ENCODE measurements around the gene KIAA0513. TPM values are rescaled to one million over a fixed set of nuclear protein-coding genes. Genes with fewer than 3 reads are reported as not detected.

Gene KIAA0513
- total and polyA plus RNA-seq, 2 donors (not counting 1 experiment from before 2014, with no cell fraction given) = 1.1 to 2.1 TPM

GRCh38 chr16:85045077-85045476 lies 17.5 kb downstream of the KIAA0513 start:
- H3K9me3 ChIP-seq (ENCODE audit: control extremely low read depth in 1 of 3, control insufficient read depth in 2 of 3, insufficient read depth in 1 of 3, low read length in 2 of 3) = no peaks in the 10 kb centered on the region
- intact Hi-C loops (cut with micrococcal nuclease) = no loop called here
- H3K79me2 ChIP-seq (ENCODE audit: control insufficient read depth, insufficient read depth, low read length) = no peaks in the 10 kb centered on the region
- ATAC-seq (ENCODE audit: low read depth) (no peak), DNase-seq (no peak)
- ChIA-PET CTCF (no interaction called here), POLR2A (no interaction called here)
- Mint-ChIP-seq H3K9me3 (ENCODE audit: insufficient read depth) (no peaks in the 10 kb centered on the region), H3K27ac (no peak overlapping the region), H3K4me3 (no peak overlapping the region), H3K27me3 (peaks cover 39% of the 10 kb centered on the region), H3K4me1 (no peaks in the 10 kb centered on the region)
- H3K4me2 ChIP-seq (replicated peaks; ENCODE audit: low read depth, low read length, poor library complexity, severe bottlenecking) = no peak overlapping the region
- no peaks in the 10 kb centered on the region for H4K20me1 ChIP-seq (ENCODE audit: control insufficient read depth, insufficient read depth, low read length, poor library complexity, severe bottlenecking)
- no peak overlapping the region for H3K27ac ChIP-seq (ENCODE audit: low read length in 2 of 2)
- H3K9ac ChIP-seq (ENCODE audit: low read length) = no peak overlapping the region
- H3K4me3 ChIP-seq (ENCODE audit: control extremely low read depth in 1 of 5, extremely low read depth in 1 of 5, insufficient read depth in 1 of 5, low read depth in 2 of 5, low read length in 4 of 5) = no peak overlapping the region
- no peak overlapping the region for H2AFZ ChIP-seq (ENCODE audit: insufficient read depth, low read depth, low read length, poor library complexity, severe bottlenecking)
- no peaks in the 10 kb centered on the region for H3K36me3 ChIP-seq (replicated peaks in 1 of 2; ENCODE audit: control extremely low read depth in 1 of 2, control insufficient read depth in 1 of 2, extremely low read depth in 1 of 2, insufficient read depth in 2 of 2, low read length in 1 of 2)
- TF ChIP-seq, protein P1, sequence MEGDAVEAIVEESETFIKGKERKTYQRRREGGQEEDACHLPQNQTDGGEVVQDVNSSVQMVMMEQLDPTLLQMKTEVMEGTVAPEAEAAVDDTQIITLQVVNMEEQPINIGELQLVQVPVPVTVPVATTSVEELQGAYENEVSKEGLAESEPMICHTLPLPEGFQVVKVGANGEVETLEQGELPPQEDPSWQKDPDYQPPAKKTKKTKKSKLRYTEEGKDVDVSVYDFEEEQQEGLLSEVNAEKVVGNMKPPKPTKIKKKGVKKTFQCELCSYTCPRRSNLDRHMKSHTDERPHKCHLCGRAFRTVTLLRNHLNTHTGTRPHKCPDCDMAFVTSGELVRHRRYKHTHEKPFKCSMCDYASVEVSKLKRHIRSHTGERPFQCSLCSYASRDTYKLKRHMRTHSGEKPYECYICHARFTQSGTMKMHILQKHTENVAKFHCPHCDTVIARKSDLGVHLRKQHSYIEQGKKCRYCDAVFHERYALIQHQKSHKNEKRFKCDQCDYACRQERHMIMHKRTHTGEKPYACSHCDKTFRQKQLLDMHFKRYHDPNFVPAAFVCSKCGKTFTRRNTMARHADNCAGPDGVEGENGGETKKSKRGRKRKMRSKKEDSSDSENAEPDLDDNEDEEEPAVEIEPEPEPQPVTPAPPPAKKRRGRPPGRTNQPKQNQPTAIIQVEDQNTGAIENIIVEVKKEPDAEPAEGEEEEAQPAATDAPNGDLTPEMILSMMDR (IDR thresholded peaks at IDR 0.05) = no peak
- no peak for TF ChIP-seq EZH2 (IDR thresholded peaks at IDR 0.05; ENCODE audit: borderline replicate concordance, insufficient read depth, low read depth, low read length, poor library complexity, severe bottlenecking)
- peaks cover 0 to 14% (median 0%) of the 10 kb centered on the region in 4 experiments for H3K27me3 ChIP-seq (replicated peaks in 1 of 4; ENCODE audit: control extremely low read depth in 1 of 4, control insufficient read depth in 3 of 4, insufficient read depth in 4 of 4, low read length in 3 of 4)
- 100% methylated on average over 2 of the region's 5 CpGs for WGBS (ENCODE audit: insufficient coverage)
- no peaks in the 10 kb centered on the region for H3K4me1 ChIP-seq (ENCODE audit: control insufficient read depth in 2 of 2, insufficient read depth in 2 of 2, low read length in 2 of 2)

DNA sequence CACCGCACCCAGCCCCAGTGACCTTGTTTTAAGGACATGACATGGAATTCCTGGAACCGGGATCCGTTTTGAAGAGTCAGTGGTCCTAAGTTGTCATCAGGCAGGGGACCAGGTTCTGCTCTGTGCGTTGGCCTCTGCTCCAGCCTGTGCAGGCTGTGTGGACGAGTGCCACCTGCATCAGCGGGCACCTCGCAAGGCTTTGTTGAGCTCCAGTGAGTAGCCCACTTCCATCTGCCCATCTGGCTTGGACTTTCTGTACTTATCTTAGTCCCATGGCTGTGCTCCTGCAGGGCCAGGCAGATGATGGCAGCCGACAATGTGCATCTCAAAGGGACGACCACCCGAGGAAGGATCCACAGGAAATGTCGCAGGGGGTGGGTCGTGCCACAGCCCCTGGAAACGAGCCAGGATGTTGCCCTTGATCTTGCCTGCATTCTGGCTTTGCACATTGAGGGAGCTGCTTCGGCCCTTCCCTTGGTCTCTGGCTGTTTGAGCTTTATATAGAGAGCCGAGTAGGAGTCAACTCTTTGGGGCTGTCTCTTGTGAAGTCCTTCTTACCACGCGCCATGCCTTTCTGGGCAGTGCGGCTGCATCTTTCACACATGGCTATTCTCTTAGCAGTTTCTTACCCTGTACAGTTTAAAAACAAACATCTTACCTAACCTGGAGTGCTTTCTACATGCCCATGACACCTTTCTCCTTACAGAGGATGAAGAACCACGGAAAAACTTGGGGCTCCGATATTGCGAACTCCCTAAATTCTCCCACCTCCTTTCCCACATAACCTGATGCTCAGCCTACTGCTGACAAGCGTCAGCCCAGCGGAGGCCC lies 18.3 kb downstream of the KIAA0513 start:
- no peak overlapping the region for H3K4me3 Mint-ChIP-seq
- 81% methylated on average over 20 of the region's 23 CpGs for WGBS (ENCODE audit: insufficient coverage)

More for the DNA sequence above, 18.3 kb downstream of the KIAA0513 start:
- H3K79me2 ChIP-seq (ENCODE audit: control insufficient read depth, insufficient read depth, low read length) = no peaks in the 10 kb centered on the region
- H4K20me1 ChIP-seq (ENCODE audit: control insufficient read depth, insufficient read depth, low read length, poor library complexity, severe bottlenecking) = no peaks in the 10 kb centered on the region
- H3K4me3 ChIP-seq (ENCODE audit: control extremely low read depth in 1 of 5, extremely low read depth in 1 of 5, insufficient read depth in 1 of 5, low read depth in 2 of 5, low read length in 4 of 5) = no peak overlapping the region
- intact Hi-C loops (cut with micrococcal nuclease) = no loop called here
- H3K4me1 ChIP-seq (ENCODE audit: control insufficient read depth in 2 of 2, insufficient read depth in 2 of 2, low read length in 2 of 2) = no peaks in the 10 kb centered on the region
- Mint-ChIP-seq H3K27ac (no peak overlapping the region), H3K4me1 (no peaks in the 10 kb centered on the region), H3K9me3 (ENCODE audit: insufficient read depth) (no peaks in the 10 kb centered on the region), H3K27me3 (peaks cover 39% of the 10 kb centered on the region)
- H3K36me3 ChIP-seq (replicated peaks in 1 of 2; ENCODE audit: control extremely low read depth in 1 of 2, control insufficient read depth in 1 of 2, extremely low read depth in 1 of 2, insufficient read depth in 2 of 2, low read length in 1 of 2) = no peaks in the 10 kb centered on the region
- H3K4me2 ChIP-seq (replicated peaks; ENCODE audit: low read depth, low read length, poor library complexity, severe bottlenecking) = no peak overlapping the region
- peaks cover 0 to 18% (median 0%) of the 10 kb centered on the region in 4 experiments for H3K27me3 ChIP-seq (replicated peaks in 1 of 4; ENCODE audit: control extremely low read depth in 1 of 4, control insufficient read depth in 3 of 4, insufficient read depth in 4 of 4, low read length in 3 of 4)
- no peak overlapping the region for H2AFZ ChIP-seq (ENCODE audit: insufficient read depth, low read depth, low read length, poor library complexity, severe bottlenecking)
- no peak for ATAC-seq (ENCODE audit: low read depth)
- DNase-seq = no peak
- peaks cover 0 to 5% (median 0%) of the 10 kb centered on the region in 3 donors for H3K9me3 ChIP-seq (ENCODE audit: control extremely low read depth in 1 of 3, control insufficient read depth in 2 of 3, insufficient read depth in 1 of 3, low read length in 2 of 3)
- no peak overlapping the region for H3K27ac ChIP-seq (ENCODE audit: low read length in 2 of 2)
- ChIA-PET POLR2A (no interaction called here), CTCF (interaction anchor here (1.1 kb wide), 1 partner anchor 19 kb away, joined by 3 read pairs; the partner anchor contains the start of gene KIAA0513)
- TF ChIP-seq, protein P1 (IDR thresholded peaks at IDR 0.05) = no peak
- no peak for TF ChIP-seq EZH2 (IDR thresholded peaks at IDR 0.05; ENCODE audit: borderline replicate concordance, insufficient read depth, low read depth, low read length, poor library complexity, severe bottlenecking)
- H3K9ac ChIP-seq (ENCODE audit: low read length) = no peak overlapping the region
